Activated CD4-positive, alpha-beta T cell treated with anti-CD3 and anti-CD28 coated beads for 24 hours (primary cell): Measurements from ENCODE around the gene TSFM.

Experiments used
- DNase-seq, 2 donors: peaks; one replicate each; pipeline ENCODE4 v3.0.0-alpha.2; 2020; ENCODE audit warnings: low read depth in 2 of 2

The TSFM gene

GRCh38 chr12:57782608-57783465 lies at the start of gene TSFM:
TSS of gene TSFM (plus strand) at chr12:57782787. CDS start at chr12:57782802, 15 bp downstream.
- DNase-seq, result peak; percentile 96 to 98

GRCh38 chr12:57733928-57734327 lies 48.7 kb upstream of the TSFM start:
- DNase-seq, result no peak

GRCh38 chr12:57734591-57734990 lies 48.0 kb upstream of the TSFM start:
- DNase-seq, result no peak

GRCh38 chr12:57735198-57735855 lies 47.3 kb upstream of the TSFM start:
- DNase-seq, result no peak

- DNase-seq, result no peak
Measured at GRCh38 chr12:57735952-57736740, 46.4 kb upstream of the TSFM start.

- DNase-seq, result no peak
Measured at GRCh38 chr12:57736741-57737466, 45.7 kb upstream of the TSFM start.

GRCh38 chr12:57737467-57738460 lies 44.8 kb upstream of the TSFM start:
- no peak for DNase-seq

- DNase-seq, result no peak
Measured at GRCh38 chr12:57738661-57739237, 43.8 kb upstream of the TSFM start, which contains the start of gene AGAP2. TSS of gene AGAP2 (minus strand) at chr12:57738742. CDS start at chr12:57738246, 496 bp downstream.

GRCh38 chr12:57739387-57739786 lies 43.2 kb upstream of the TSFM start:
- no peak for DNase-seq

GRCh38 chr12:57739914-57740538 lies 42.6 kb upstream of the TSFM start:
- no peak for DNase-seq

- DNase-seq, result peak; percentile 43 to 46
Measured at GRCh38 chr12:57740656-57741412, 41.8 kb upstream of the TSFM start.

GRCh38 chr12:57741413-57741789 lies 41.2 kb upstream of the TSFM start:
- DNase-seq, result no peak

GRCh38 chr12:57741844-57742738 lies 40.5 kb upstream of the TSFM start:
- DNase-seq, result peak; percentile 58 to 70

- no peak for DNase-seq
Measured at GRCh38 chr12:57743769-57744168, 38.8 kb upstream of the TSFM start.

GRCh38 chr12:57744194-57744776 lies 38.3 kb upstream of the TSFM start:
- DNase-seq, result peak; percentile 58 to 59

GRCh38 chr12:57744777-57745484 lies 37.7 kb upstream of the TSFM start, which contains the start of gene TSPAN31:
TSS of gene TSPAN31 (plus strand) at chr12:57745039. CDS start at chr12:57745155, 116 bp downstream.
- DNase-seq, result peak; percentile 90 to 93
